Gastrocnemius medialis (tissue), 4 donors: Measurements from ENCODE around the gene AIG1.

Experiments used
- POLR2A ChIP-seq, 2 donors: fragments of 450-650 bp; IDR thresholded peaks; one replicate each; pipeline ENCODE4 v1.6.1; 2017; ENCODE audit warnings: antibody characterized with exemption in 2 of 2, mild to moderate bottlenecking in 2 of 2, moderate library complexity in 2 of 2
- TF ChIP-seq, protein P1 (sequence below), 5 experiments: fragments of 450-650 bp in 3 of 5; fragments of 200-600 bp in 2 of 5; sonication (generic) in 2 of 5; IDR thresholded peaks in 4 of 5; conservative IDR thresholded peaks in 1 of 5; 1 replicate in 4 of 5; 2 replicates in 1 of 5; pipeline ENCODE4 v1.5.1; 2016 to 2019; ENCODE audit warnings: antibody characterized with exemption in 5 of 5, mild to moderate bottlenecking in 3 of 5, moderate library complexity in 3 of 5

DNA sequence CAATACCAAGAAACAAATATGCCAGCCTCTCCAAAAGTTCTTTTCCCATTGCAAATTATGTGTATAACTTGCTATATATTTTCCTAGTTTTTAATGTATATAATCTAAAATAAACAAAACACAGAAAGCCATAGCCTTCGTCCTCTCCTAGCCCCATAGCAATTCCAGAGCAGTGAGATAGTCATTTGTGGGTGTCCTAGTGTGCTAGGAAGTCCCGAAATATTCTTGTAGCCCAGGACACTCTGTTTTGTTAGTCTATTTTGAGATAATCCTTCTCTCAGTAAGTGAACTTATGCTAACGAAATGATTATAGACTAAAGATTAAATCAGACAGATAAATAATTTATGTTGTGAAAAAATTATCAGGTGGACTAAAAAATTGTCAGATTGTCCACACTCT, 90.7 kb downstream of the AIG1 start:
- TF ChIP-seq, protein P1, sequence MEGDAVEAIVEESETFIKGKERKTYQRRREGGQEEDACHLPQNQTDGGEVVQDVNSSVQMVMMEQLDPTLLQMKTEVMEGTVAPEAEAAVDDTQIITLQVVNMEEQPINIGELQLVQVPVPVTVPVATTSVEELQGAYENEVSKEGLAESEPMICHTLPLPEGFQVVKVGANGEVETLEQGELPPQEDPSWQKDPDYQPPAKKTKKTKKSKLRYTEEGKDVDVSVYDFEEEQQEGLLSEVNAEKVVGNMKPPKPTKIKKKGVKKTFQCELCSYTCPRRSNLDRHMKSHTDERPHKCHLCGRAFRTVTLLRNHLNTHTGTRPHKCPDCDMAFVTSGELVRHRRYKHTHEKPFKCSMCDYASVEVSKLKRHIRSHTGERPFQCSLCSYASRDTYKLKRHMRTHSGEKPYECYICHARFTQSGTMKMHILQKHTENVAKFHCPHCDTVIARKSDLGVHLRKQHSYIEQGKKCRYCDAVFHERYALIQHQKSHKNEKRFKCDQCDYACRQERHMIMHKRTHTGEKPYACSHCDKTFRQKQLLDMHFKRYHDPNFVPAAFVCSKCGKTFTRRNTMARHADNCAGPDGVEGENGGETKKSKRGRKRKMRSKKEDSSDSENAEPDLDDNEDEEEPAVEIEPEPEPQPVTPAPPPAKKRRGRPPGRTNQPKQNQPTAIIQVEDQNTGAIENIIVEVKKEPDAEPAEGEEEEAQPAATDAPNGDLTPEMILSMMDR (IDR thresholded peaks at IDR 0.05 in 4 of 5, conservative IDR thresholded peaks at IDR 0.05 in 1 of 5) = no peak
- TF ChIP-seq POLR2A (IDR thresholded peaks at IDR 0.05) = no peak
